Psoas muscle (tissue), 8 donors: ENCODE data around the gene R3HCC1L. TPM values are rescaled to one million over a fixed set of nuclear protein-coding genes. Genes with fewer than 3 reads are reported as not detected.
"Not testable (repeated sequence)": the region's sequence is repeated elsewhere in the genome, so short reads cannot be mapped to it uniquely, and the experiment has no call there.

Source experiments
- ATAC-seq, 4 donors: fragments of 200-7000 bp; cut with Tn5 transposase; one replicate each; pipeline ENCODE4 v1.9.1; 2020; ENCODE audit warnings: moderate library complexity in 3 of 4, mild to moderate bottlenecking in 2 of 4
- DNase-seq, 2 donors: peaks; one replicate each; pipeline ENCODE4 v3.0.0-alpha.2; 2020
- H3K27ac ChIP-seq: fragments of 200-600 bp; one replicate; pipeline ENCODE4 v1.8.0; 2022
- H3K27me3 ChIP-seq, 3 donors: fragments of 200-600 bp in 1 of 3; one replicate each; pipeline versions ENCODE4 v1.6.1 to v1.8.0; 2013 to 2022; ENCODE audit warnings: low read length in 2 of 3, mild to moderate bottlenecking in 2 of 3, moderate library complexity in 1 of 3; ENCODE audit not compliant: insufficient read depth in 3 of 3
- H3K36me3 ChIP-seq, 2 donors: fragments of 200-600 bp in 1 of 2; one replicate each; pipeline versions ENCODE4 v1.6.1 to v1.8.0; 2013 to 2022; ENCODE audit warnings: low read depth in 1 of 2, mild to moderate bottlenecking in 1 of 2, moderate library complexity in 1 of 2; ENCODE audit not compliant: insufficient read depth in 1 of 2
- H3K4me1 ChIP-seq: fragments of 200-600 bp; one replicate; pipeline ENCODE4 v1.8.0; 2022
- H3K4me3 ChIP-seq: fragments of 200-600 bp; one replicate; pipeline ENCODE4 v1.8.0; 2022; ENCODE audit warnings: mild to moderate bottlenecking
- H3K9me3 ChIP-seq: fragments of 200-600 bp; one replicate; pipeline ENCODE4 v1.8.0; 2022
- CTCF ChIP-seq: fragments of 200-600 bp; IDR thresholded peaks from one replicate; pipeline ENCODE4 v1.8.0; 2022; ENCODE audit warnings: antibody characterized with exemption
- WGBS, 3 donors: extraction: QIAGEN DNeasy Blood & Tissue Kit; methylation state at CpG; one replicate each; pipeline versions ENCODE4 v1.1.6 to v1.1.7; 2013; 5-methylcytosine and 5-hydroxymethylcytosine counted together
- intact Hi-C, 2 donors: fragments of 100-400 bp; cut with DNase I; formaldehyde crosslinking; loops; one replicate each; pipeline versions ENCODE4 v1.11.0 to v1.14.2; 2022
- polyA plus RNA-seq, 3 donors: library from polyadenylated mRNA; stranded (reverse); fragments of 200-250 nt; gene quantifications; one replicate each; pipeline ENCODE4 v1.2.3, GENCODE V29; 2013
- total RNA-seq, 4 donors: library from RNA; stranded (reverse); fragmentation: NEBNext Ultra II Directional in 2 of 4; extraction: Animal tissue kit (Norgen Biotek cat#: 25700) in 2 of 4; gene quantifications; one replicate each; pipeline versions ENCODE4 v1.2.1 to v1.2.4, GENCODE V29; 2021 to 2023
- donor health status: healthy with polysubstance abuse.
- donor health status: DM: no; HTN: no; CAD: no; lungs with moderate emphysema.
- donor health status: Bipolar disorder and iron deficiency.
- donor health status: healthy.
- donor health status: DM: yes; HTN: yes; CAD: no.
- donor health status: DM: no; HTN: no; CAD: no.
- donor health status: DM: no; HTN: no; CAD: no.
- donor health status: DM: yes; HTN: yes; CAD: no.

R3HCC1L gene
- total and polyA plus RNA-seq, 7 donors, result 5.2 to 18.3 (median 6.2) TPM

- Histone ChIP-seq H3K4me3 (no peak overlapping the region), H3K9me3 (no peaks in the 10 kb centered on the region), H3K27me3 (no peaks in the 10 kb centered on the region), H3K27ac (no peak overlapping the region), H3K36me3 (peaks cover 0 to 3% of the 10 kb centered on the region in 2 donors), H3K4me1 (peaks cover 10% of the 10 kb centered on the region)
- ATAC-seq (peak; percentile 30 to 85 (median 63)), DNase-seq (no peak)
- no peak for TF ChIP-seq CTCF
- WGBS, 3 donors, result 33 to 55% (median 46%) methylated on average over 5 of the region's 5 CpGs
- intact Hi-C loops, result loop anchor here (5.0 to 10.0 kb wide), 2 partner anchors 132 to 135 kb away; no protein-coding TSS in a partner anchor
Measured at GRCh38 chr10:98172495-98172894, 38.0 kb downstream of the R3HCC1L start.

GRCh38 chr10:98173260-98173659, 38.8 kb downstream of the R3HCC1L start:
- H3K4me3 ChIP-seq, result no peak overlapping the region
- H3K9me3 ChIP-seq, result no peaks in the 10 kb centered on the region
- no peak for DNase-seq
- no peak for ATAC-seq
- no peak for TF ChIP-seq CTCF
- intact Hi-C loops, result loop anchor here (5.0 to 10.0 kb wide), 2 partner anchors 132 to 134 kb away; no protein-coding TSS in a partner anchor
- H3K4me1 ChIP-seq, result peaks cover 10% of the 10 kb centered on the region
- H3K36me3 ChIP-seq, result no peaks in the 10 kb centered on the region
- no peaks in the 10 kb centered on the region for H3K27me3 ChIP-seq
- WGBS, 3 donors, result 81 to 96% (median 92%) methylated on average over 6 of the region's 6 CpGs
- no peak overlapping the region for H3K27ac ChIP-seq

DNA sequence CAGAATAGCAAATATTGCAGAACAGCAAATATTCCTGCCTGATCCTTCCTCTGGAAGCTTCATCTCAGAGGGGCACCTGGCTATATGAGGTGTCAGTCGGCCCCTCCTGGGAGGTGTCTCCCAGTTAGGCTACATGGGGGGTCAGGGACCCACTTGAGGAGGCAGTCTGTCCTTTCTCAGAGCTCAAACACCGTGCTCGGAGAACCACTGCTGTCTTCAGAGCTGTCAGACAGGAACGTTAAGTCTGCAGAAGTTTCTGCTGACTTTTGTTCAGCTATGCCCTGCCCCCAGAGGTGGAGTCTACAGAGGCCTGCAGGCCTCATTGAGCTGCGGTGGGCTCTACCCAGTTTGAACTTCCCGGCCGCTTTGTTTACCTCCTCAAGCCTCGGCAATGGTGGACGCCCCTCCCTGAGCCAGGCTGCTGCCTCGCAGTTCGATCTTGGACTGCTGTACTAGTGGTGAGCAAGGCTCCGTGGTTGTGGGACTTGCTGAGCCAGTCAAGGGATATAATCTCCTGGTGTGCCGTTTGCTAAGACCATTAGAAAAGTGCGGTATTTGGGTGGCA, 48.0 kb downstream of the R3HCC1L start:
- H3K4me1 ChIP-seq, H3K9me3 ChIP-seq, H3K27me3 ChIP-seq, H3K4me3 ChIP-seq, ATAC-seq, H3K27ac ChIP-seq, intact Hi-C loops: not testable (repeated sequence)
- WGBS, 3 donors, result 97 to 98% (median 98%) methylated on average over 14 of the region's 14 CpGs
- peaks cover 0 to 13% of the 10 kb centered on the region in 2 donors for H3K36me3 ChIP-seq
- peak in 1 of 2 donors; percentile 32 for DNase-seq

- no peak overlapping the region for H3K27ac ChIP-seq
- DNase-seq, result no peak
- intact Hi-C loops, result no loop called here
- H3K4me3 ChIP-seq, result no peak overlapping the region
- WGBS, 3 donors, result 97 to 98% (median 98%) methylated on average over 1 of the region's 1 CpG
- peaks cover 0 to 13% of the 10 kb centered on the region in 2 donors for H3K36me3 ChIP-seq
- ATAC-seq, result no peak
- no peak for TF ChIP-seq CTCF
- H3K4me1 ChIP-seq, result no peaks in the 10 kb centered on the region
- no peaks in the 10 kb centered on the region for H3K27me3 ChIP-seq
- no peaks in the 10 kb centered on the region for H3K9me3 ChIP-seq
Measured at GRCh38 chr10:98186681-98187080, 52.2 kb downstream of the R3HCC1L start.

GRCh38 chr10:98190773-98191172, 56.3 kb downstream of the R3HCC1L start:
- H3K4me3 ChIP-seq, DNase-seq, H3K27ac ChIP-seq, intact Hi-C loops, H3K9me3 ChIP-seq, ATAC-seq, H3K27me3 ChIP-seq, H3K36me3 ChIP-seq, H3K4me1 ChIP-seq: not testable (repeated sequence)
- 96 to 98% (median 97%) methylated on average over 4 of the region's 4 CpGs for WGBS, 3 donors

- WGBS, 3 donors, result 87 to 99% (median 93%) methylated on average over 2 of the region's 2 CpGs
- H3K36me3 ChIP-seq, result no peaks in the 10 kb centered on the region
- H3K4me3 ChIP-seq, result no peak overlapping the region
- intact Hi-C loops, result no loop called here
- H3K27ac ChIP-seq, result no peak overlapping the region
- no peak for DNase-seq
- peaks cover 9% of the 10 kb centered on the region for H3K9me3 ChIP-seq
- H3K4me1 ChIP-seq, result no peaks in the 10 kb centered on the region
- H3K27me3 ChIP-seq, result no peaks in the 10 kb centered on the region
- no peak for ATAC-seq
- no peak for TF ChIP-seq CTCF
Measured at GRCh38 chr10:98193037-98193436, 58.6 kb downstream of the R3HCC1L start.
